HCT116 (cell line): Measurements from ENCODE around the gene TLR1. TPM values are rescaled to one million over a fixed set of nuclear protein-coding genes. Genes with fewer than 3 reads are reported as not detected.

Experiments
- ATAC-seq: fragments of 200-7000 bp; cut with Tn5 transposase; 2 replicates; pipeline ENCODE4 v1.9.1; 2020; ENCODE audit warnings: mild to moderate bottlenecking, moderate library complexity
- BruUV-seq: library from RNA; stranded (reverse); fragments of 400-500 nt; replicated peaks from 2 replicates; lab custom pipeline; 2021; lab: Mats Ljungman, UMichigan
- CTCF ChIA-PET: fragments of 300-600 bp; sonication (Branson Sonifier 250); formaldehyde crosslinking; loops from one replicate; lab custom pipeline; 2021; ENCODE audit warnings: antibody characterized with exemption; lab: Charles Lee
- POLR2A ChIA-PET: fragments of 300-600, 350-600 bp; sonication (Branson Sonifier 250); formaldehyde crosslinking; loops from one replicate; lab custom pipeline; 2021; ENCODE audit warnings: antibody characterized with exemption; lab: Charles Lee
- RAD21 ChIA-PET, 2 experiments: fragments of 300-600 bp; sonication (Branson Sonifier 250); formaldehyde crosslinking; loops; one replicate each; lab custom pipeline; 2023; ENCODE audit warnings: low total read pairs in 2 of 2; ENCODE audit not compliant: uncharacterized antibody in 2 of 2, unreplicated experiment in 2 of 2, low non-redundant PET in 1 of 2; lab: Charles Lee
- DNase-seq: peaks from one replicate; pipeline ENCODE4 v3.0.0-alpha.2; 2010; ENCODE audit warnings: low read depth, low spot score
- H2AFZ ChIP-seq: fragments of 200-600 bp; shearing (Covaris generic), sonication (generic); 2 replicates; pipeline ENCODE4 v1.6.1; 2017; ENCODE audit warnings: low read depth, mixed run types, mixed read lengths, antibody characterized with exemption, low read length; ENCODE audit not compliant: poor library complexity, severe bottlenecking
- H3K27ac ChIP-seq: 2 replicates; pipeline ENCODE4 v1.5.1; 2012; ENCODE audit warnings: low read depth, low read length
- H3K27me3 ChIP-seq: fragments of 200-600 bp; sonication (generic); 2 replicates; pipeline ENCODE4 v1.6.1; 2016; ENCODE audit warnings: mixed run types, low read length, mixed read lengths; ENCODE audit not compliant: insufficient read depth
- H3K36me3 ChIP-seq, 2 experiments: fragments of 200-500 bp in 1 of 2; fragments of 200-600 bp in 1 of 2; sonication (Bioruptor generic) in 1 of 2; sonication (generic) in 1 of 2; 2 replicates each; pipeline versions ENCODE4 v1.5.1 to v1.6.1; 2014 to 2016; ENCODE audit warnings: low read length in 2 of 2, inconsistent platforms in 1 of 2, mixed read lengths in 1 of 2, mixed run types in 1 of 2; ENCODE audit not compliant: insufficient read depth in 2 of 2, control insufficient read depth in 1 of 2
- H3K4me1 ChIP-seq, 2 experiments: fragments of 200-600 bp in 1 of 2; sonication (generic) in 1 of 2; 2 replicates each; pipeline versions ENCODE4 v1.5.1 to v1.6.1; 2012 to 2017; ENCODE audit warnings: low read length in 2 of 2, inconsistent platforms in 1 of 2, mild to moderate bottlenecking in 1 of 2, mixed read lengths in 1 of 2, mixed run types in 1 of 2, moderate library complexity in 1 of 2; ENCODE audit not compliant: insufficient read depth in 2 of 2, control insufficient read depth in 1 of 2
- H3K4me2 ChIP-seq: fragments of 200-600 bp; sonication (generic); 2 replicates; pipeline ENCODE4 v1.6.1; 2017; ENCODE audit warnings: mixed run types, low read length, mixed read lengths
- H3K4me3 ChIP-seq, 2 experiments: fragments of 200-600 bp in 1 of 2; sonication (generic) in 1 of 2; replicated peaks in 1 of 2; 2 replicates each; pipeline ENCODE4 v1.5.1; 2011 to 2016; ENCODE audit warnings: low read length in 2 of 2, control low read depth in 1 of 2, low read depth in 1 of 2, mild to moderate bottlenecking in 1 of 2, mixed read lengths in 1 of 2, mixed run types in 1 of 2
- H3K79me2 ChIP-seq: fragments of 200-600 bp; sonication (generic); 2 replicates; pipeline ENCODE4 v1.6.1; 2017; ENCODE audit warnings: mild to moderate bottlenecking, mixed run types, low read length, moderate library complexity, mixed read lengths; ENCODE audit not compliant: insufficient read depth
- H3K9ac ChIP-seq: fragments of 200-600 bp; sonication (generic); 2 replicates; pipeline ENCODE4 v1.6.1; 2016; ENCODE audit warnings: low read length, mixed read lengths
- H3K9me2 ChIP-seq: fragments of 200-600 bp; sonication (generic), shearing (Covaris generic); 2 replicates; pipeline ENCODE4 v1.6.1; 2017; ENCODE audit warnings: mixed run types, mild to moderate bottlenecking, moderate library complexity; ENCODE audit not compliant: insufficient read depth
- H3K9me3 ChIP-seq, 2 experiments: fragments of 200-500 bp in 1 of 2; fragments of 200-600 bp in 1 of 2; sonication (Bioruptor generic) in 1 of 2; sonication (generic) in 1 of 2; 2 replicates each; pipeline ENCODE4 v1.6.1; 2014 to 2017; ENCODE audit warnings: low read length in 2 of 2, mixed read lengths in 2 of 2, inconsistent platforms in 1 of 2, low read depth in 1 of 2, mild to moderate bottlenecking in 1 of 2, mixed run types in 1 of 2, moderate library complexity in 1 of 2; ENCODE audit not compliant: control insufficient read depth in 1 of 2, insufficient read depth in 1 of 2
- H4K20me1 ChIP-seq: fragments of 200-600 bp; sonication (generic), shearing (Covaris generic); 2 replicates; pipeline ENCODE4 v1.6.1; 2017; ENCODE audit warnings: mixed run types, mild to moderate bottlenecking, moderate library complexity; ENCODE audit not compliant: insufficient read depth
- EGR1 ChIP-seq: IDR thresholded peaks from 2 replicates; pipeline ENCODE4 v1.6.1; 2012; ENCODE audit warnings: low read depth
- ELF1 ChIP-seq: IDR thresholded peaks from 2 replicates; pipeline ENCODE4 v1.6.1; 2012; ENCODE audit warnings: low read depth, borderline replicate concordance
- EZH2 ChIP-seq: fragments of 200-600 bp; sonication (generic); IDR thresholded peaks from 2 replicates; pipeline ENCODE4 v1.6.1; 2017; ENCODE audit warnings: antibody characterized with exemption, mixed run types
- EZH2phosphoT487 ChIP-seq: fragments of 200-600 bp; IDR thresholded peaks from 2 replicates; pipeline ENCODE4 v1.6.1; 2018; ENCODE audit warnings: antibody characterized with exemption, borderline replicate concordance
- POLR2A ChIP-seq: IDR thresholded peaks from 2 replicates; pipeline ENCODE4 v1.7.0; 2011; ENCODE audit warnings: borderline replicate concordance; ENCODE audit not compliant: insufficient read depth, insufficient read length; ENCODE audit errors: extremely low read depth
- RAD21 ChIP-seq: IDR thresholded peaks from 2 replicates; pipeline ENCODE4 v1.6.1; 2012; ENCODE audit warnings: low read depth, mild to moderate bottlenecking
- REST ChIP-seq: IDR thresholded peaks from 2 replicates; pipeline ENCODE4 v1.6.1; 2012; ENCODE audit warnings: low read depth
- SIN3A ChIP-seq: IDR thresholded peaks from 2 replicates; pipeline ENCODE4 v1.6.1; 2012; ENCODE audit warnings: low read depth
- SP1 ChIP-seq: IDR thresholded peaks from 2 replicates; pipeline ENCODE4 v1.6.1; 2012; ENCODE audit warnings: low read depth
- TCF7L2 ChIP-seq: IDR thresholded peaks from 2 replicates; pipeline ENCODE4 v1.7.0; 2011; ENCODE audit warnings: borderline replicate concordance, inconsistent platforms; ENCODE audit not compliant: insufficient read depth, insufficient read length; ENCODE audit errors: extremely low read depth
- YY1 ChIP-seq: IDR thresholded peaks from 2 replicates; pipeline ENCODE4 v1.6.1; 2011; ENCODE audit warnings: low read length, low read depth, moderate library complexity, mild to moderate bottlenecking; ENCODE audit not compliant: insufficient replicate concordance; ENCODE audit errors: extremely low read depth
- ZFX ChIP-seq: fragments of 450-650 bp; IDR thresholded peaks from 2 replicates; pipeline ENCODE4 v1.6.1; 2017
- intact Hi-C: fragments of 100-400 bp; cut with micrococcal nuclease; formaldehyde crosslinking; loops from 2 replicates; pipeline ENCODE4 v1.10.0; 2022
- total RNA-seq: library from RNA; stranded (reverse); gene quantifications from one replicate; pipeline ENCODE4 v1.2.1, GENCODE V29; 2021; ENCODE audit not compliant: unreplicated experiment

TLR1 gene
- total RNA-seq, 1 experiment from 2014 or later = 1.4 TPM

GRCh38 chr4:38819569-38819968, 15.0 kb upstream of the TLR1 start:
- Histone ChIP-seq H3K4me1 (no peaks in the 10 kb centered on the region), H3K79me2 (no peaks in the 10 kb centered on the region), H3K36me3 (no peaks in the 10 kb centered on the region), H2AFZ (no peak overlapping the region), H3K4me2 (no peak overlapping the region)
- intact Hi-C loops = no loop called here
- ATAC-seq = no peak
- POLR2A ChIA-PET = no interaction called here
- TF ChIP-seq ZFX = no peak
- TF ChIP-seq POLR2A = no peak
- no peak for TF ChIP-seq REST
- no peak for TF ChIP-seq SP1
- no peak for TF ChIP-seq SIN3A
- TF ChIP-seq EGR1 = no peak
- no peak for TF ChIP-seq ELF1
- TF ChIP-seq EZH2phosphoT487 = no peak
- TF ChIP-seq YY1 = no peak
- no peak for TF ChIP-seq RAD21
- TF ChIP-seq EZH2 = no peak
- TF ChIP-seq TCF7L2 = no peak
- TF ChIP-seq, all 23 proteins: peak for 0
- ChIA-PET CTCF (no interaction called here), RAD21 (no interaction called here)
- Histone ChIP-seq H3K9ac (no peak overlapping the region), H3K9me3 (no peaks in the 10 kb centered on the region), H3K27ac (no peak overlapping the region), H4K20me1 (no peaks in the 10 kb centered on the region), H3K9me2 (no peaks in the 10 kb centered on the region), H3K27me3 (no peaks in the 10 kb centered on the region), H3K4me3 (no peak overlapping the region)
- DNase-seq = no peak
- BruUV-seq = no TSS peak
